22Rv1 (cell line): ENCODE results near the gene LGALS7.

Source experiments
- CTCF ChIP-seq: fragments of 450-650 bp; IDR thresholded peaks from 2 replicates; pipeline ENCODE4 v1.5.1; 2017; ENCODE audit warnings: mild to moderate bottlenecking
- ZFX ChIP-seq: fragments of 450-650 bp; IDR thresholded peaks from 2 replicates; pipeline ENCODE4 v1.6.1; 2017; ENCODE audit warnings: antibody characterized with exemption, borderline replicate concordance

- TF ChIP-seq CTCF = no peak
- TF ChIP-seq ZFX = no peak
These were observed 35.4 kb upstream of the LGALS7 start for GRCh38 chr19:38808741-38809140.
